Measurements from ENCODE around the gene GDPD3. TPM values are rescaled to one million over a fixed set of nuclear protein-coding genes. Genes with fewer than 3 reads are reported as not detected.
A peak's percentile ranks its signal among the peaks of the same experiment; 100 is the strongest.
"Not testable (repeated sequence)": the region's sequence is repeated elsewhere in the genome, so short reads cannot be mapped to it uniquely, and the experiment has no call there.

GDPD3 gene
- total RNA-seq, 1 donor from 2014 or later = 0.24 TPM

DNA sequence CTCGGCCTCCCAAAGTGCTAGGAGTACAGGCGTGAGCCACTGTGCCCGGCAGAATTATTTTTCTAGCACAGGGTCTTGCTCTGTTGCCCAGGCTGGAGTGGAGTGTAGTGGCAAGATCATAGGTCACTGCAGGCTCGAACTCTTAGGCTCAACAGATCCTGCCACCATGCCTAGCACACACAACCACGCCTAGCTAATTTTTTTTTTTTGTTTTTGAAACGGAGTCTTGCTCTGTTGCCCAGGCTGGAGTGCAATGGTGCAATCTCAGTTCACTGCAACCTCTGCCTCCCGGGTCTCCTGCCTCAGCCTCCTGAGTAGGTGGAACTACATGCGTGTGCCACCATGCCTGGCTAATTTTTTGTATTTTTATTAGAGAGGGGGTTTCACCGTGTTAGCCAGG is 12.4 kb upstream of the GDPD3 start:
- DNase-seq (ENCODE audit: low read depth) = not testable (repeated sequence)

DNA sequence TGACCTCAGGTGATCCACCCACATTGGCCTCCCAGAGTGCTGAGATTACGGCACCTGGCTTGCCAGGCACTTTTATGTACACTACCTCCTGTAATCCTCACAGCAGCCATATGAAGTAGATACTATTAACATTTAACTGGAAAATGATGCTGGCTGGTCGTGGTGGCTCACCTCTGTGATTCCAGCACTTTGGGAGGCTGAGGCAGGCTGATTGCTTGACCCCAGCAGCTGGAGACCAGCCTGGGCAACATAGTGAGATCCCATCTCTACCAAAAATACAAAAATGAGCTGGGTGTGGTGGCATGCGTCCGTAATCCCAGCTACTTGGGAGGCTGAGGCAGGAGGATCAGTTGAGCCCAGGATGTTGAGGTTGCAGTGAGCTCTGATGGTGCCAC is 11.6 kb upstream of the GDPD3 start:
- no peak for DNase-seq (ENCODE audit: low read depth)

DNA sequence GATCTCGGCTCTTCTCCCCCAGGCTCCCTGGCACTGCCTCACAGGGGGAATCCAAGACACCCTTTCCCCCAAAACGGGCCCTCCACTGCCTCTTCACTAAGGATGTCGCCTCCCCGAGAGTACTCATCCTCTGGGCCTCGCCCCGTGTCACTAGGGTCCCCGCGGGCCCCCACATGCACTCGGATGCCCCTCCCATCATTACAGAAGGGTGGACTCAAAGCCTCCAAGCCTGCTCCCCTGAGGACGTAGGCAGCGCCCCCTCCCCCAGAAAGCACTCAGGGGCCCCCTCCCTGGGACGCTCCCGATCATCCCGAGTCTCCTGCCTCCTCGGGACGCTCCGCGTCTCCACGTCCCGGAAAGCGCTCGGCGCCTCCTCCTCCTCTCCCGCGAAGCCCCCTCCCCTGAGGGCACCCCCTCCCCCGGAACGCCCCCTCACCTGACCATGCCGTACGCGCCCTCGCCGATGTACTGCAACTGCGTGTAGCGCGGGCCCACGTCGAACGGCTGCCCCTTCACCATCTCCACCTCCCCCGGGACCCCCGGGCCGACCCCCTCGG is 9.3 kb upstream of the GDPD3 start:
- DNase-seq (ENCODE audit: low read depth) = no peak

DNA sequence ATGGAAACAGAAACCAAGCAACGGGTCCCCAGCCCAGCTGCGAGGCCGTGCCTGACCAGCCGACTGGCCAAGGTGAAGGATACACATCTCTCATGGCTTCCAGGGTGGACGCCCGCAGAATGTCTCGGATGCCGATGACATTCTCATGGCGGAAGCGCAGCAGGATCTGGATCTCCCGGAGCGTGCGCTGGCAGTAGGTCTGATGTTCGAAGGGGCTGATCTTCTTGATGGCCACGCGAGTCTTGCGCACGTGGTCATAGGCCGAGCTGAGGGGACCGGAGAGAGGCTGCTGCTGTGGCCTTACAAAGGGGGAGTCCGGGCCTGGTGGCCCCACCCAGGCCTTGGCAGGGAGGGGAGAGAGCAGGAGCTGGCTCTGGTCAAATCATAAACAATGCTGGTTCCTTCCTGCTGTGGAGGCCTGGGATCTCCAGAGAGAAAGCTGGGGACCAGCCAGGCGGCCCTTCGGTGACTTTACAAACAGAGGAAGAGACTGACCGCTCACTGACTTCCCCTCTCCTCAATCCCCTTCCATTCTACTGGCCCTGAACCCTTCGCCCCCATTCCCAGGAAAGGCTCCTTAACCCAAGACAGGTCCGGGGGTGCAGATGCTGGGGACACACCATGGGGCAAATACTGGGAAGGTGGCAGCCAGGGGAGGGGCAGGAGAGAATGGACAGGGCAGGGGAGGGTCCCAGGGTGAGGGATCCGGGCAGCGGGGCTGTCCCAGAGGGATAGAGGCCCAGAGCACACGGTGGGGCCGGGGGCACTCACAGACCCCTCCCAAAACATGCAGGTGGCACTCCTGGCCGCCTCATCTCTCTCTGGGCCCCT is 8.6 kb upstream of the GDPD3 start:
- no peak for DNase-seq (ENCODE audit: low read depth)

DNA sequence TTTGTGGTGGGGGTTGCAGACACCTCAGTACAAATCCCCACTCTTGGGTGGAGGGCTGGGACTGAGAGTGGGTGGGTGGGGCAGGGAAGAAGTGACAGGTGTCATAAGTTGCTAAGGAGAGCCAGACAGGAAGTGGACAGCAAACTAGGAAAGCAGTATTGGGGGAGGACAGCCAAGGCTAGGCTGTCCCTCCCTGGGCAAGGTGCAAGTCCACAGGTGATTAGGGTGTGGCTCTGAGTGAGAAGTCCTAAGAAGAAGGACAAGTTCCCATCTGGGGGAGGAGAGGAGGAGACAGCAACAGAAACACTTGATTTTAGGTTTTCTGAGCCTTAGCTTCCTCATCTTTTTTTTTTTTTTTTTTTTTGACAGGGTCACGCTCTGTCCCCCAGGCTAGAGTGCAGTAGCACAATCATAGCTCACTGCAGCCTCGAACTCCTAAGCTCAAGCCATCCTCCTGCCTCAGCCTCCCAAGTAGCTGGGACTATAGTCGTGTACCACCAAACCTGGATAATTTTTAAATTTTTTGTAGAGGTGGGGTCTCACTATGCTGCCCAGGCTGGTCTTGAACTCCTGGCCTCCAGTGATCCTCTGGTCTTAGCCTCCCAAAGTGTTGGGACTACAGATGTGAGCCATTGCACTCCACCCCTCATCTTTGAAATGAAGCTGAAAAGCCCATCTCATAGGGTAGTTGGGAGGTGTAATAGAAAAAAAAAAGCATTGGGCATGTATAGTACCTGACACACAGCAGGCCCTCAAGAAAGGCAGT is 7.2 kb upstream of the GDPD3 start:
- DNase-seq (ENCODE audit: low read depth) = no peak

DNA sequence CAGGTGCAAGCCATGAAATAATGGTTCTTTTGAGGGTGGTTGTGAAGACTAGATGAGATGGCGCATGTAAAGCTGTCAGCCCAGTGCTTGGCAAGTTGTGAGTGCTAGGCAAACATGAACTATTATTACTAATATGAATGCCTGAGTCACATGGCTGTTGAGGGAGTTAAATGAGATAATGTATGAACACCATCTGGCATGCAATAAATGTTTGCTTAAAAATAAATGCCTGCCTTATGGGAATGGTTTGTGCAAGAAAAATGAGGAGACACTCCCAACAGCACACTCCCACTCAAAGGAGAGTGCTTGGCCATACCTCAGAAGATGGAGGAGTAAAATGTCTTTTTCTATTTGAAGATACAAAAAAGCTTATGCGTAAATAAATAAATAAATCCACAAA is 6.1 kb upstream of the GDPD3 start:
- no peak for DNase-seq (ENCODE audit: low read depth)

DNA sequence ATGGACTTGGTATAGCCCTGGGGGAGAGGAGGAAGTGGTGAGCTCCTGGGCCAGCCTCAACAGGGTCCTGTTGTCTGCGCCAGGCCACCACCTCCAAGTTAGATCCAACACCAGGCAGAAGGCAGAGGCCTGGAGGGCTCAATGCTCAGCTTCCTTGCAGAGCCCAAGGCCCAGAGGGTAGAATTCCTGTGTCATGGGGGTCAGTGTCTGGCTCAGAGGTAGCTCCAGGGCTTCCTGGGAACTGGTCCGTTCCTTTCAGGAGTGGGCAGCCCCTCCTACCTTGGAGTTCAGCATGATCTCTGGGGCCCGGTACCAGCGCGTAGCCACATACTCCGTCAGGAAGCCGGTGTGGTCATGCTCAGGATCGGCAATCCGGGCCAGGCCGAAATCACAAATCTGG is 4.4 kb upstream of the GDPD3 start:
- no peak for DNase-seq (ENCODE audit: low read depth)

DNA sequence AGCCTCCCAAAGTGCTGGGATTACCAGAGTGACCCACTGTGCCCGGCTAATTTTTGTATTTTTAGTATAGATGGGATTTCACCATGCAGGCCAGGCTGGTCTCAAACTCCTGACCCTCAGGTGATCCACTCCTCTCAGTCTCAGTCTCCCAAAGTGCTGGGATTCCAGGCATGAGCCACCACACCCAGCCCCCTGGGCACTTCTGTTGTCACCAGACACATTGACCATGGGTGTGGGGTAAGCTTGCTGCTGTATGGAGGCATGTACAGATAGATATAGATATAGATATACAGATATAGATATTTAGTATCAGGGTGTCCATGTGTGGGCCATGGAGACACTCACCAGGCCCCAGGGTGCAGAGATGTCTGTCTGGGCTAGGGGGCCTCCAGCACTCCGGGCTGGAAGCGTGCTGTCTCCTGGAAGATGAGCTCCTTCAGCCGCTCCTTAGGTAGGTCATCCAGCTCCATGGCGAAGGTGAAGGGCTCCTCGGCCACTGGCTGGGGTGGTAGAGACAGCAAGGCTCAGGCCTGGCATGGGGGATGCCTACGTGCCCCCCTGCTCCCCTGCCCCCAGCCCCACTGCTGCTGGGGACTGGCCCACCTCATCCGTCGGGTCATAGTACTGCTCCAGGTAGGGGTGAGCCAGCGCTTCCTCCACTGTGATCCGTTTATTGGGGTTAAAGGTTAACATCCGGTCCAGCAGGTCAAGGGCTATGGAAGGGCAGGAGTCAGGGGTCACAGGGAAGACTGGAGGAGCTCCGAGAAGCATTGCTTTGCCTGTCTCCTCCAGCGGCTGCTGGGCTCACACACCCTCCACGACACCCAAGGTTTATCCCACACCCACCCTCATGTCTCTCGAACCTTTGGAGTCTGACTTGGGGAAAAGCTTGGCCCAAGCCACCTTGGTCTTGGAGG is 3.2 kb upstream of the GDPD3 start:
- no peak for DNase-seq (ENCODE audit: low read depth)

DNA sequence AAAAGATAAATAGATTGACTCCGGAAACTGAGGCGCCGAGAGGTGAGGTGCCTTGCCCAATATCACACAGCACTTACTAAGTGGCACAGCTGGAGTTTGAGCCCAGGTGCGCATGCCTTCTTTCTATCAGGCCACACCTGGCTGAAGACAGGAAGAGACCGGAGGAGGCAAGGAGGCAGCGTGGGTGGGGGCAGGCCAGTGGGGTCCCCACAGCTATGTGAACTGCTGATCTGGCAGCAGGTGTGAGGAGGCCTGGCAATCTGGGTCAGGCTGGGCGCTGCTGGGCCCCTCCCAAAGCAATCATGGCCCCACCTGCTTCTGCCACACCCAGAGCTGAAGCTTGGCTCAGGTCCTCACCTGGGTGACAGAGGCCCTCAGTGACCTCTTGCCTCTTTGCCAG is 1.9 kb upstream of the GDPD3 start:
- DNase-seq (ENCODE audit: low read depth) = no peak

DNA sequence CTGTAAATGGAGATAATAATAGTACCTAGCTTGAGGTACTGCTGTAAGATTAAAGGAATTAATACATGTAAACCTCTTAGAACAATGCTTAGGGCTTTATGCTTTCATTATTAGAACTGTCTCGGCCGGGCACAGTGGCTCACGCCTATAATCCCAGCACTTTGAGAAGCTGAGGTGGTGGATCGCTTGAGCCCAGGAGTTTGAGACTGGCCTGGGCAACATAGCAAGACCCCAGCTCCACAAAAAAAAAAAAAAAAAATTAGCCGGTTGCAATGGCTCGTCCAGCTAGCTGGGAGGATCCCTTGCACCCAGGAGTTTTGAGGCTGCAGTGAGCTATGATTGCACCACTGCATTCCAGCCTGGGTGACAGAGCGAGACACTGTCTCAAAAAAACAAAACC is 1.5 kb upstream of the GDPD3 start:
- not testable (repeated sequence) for DNase-seq (ENCODE audit: low read depth)

DNA sequence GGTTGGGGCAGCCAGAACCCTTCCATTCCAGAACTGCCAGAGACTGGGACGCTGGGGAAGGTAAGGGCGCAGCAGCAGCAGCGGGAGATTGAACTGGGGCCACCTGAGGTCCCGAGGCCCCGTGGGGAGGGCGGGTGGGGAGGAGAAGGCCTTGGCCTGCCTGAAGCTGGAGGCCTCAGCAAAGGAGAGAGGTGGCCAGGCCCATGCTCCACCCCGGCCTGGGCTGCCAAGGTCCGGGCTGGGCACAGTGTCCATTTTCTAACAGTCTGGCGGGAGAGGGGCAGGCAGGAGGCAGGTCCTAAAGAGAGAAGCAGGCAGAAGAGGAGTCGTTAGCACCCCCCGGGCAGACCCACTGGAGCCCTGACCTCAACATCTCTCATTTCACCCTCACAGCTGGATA is 1.1 kb upstream of the GDPD3 start:
- DNase-seq (ENCODE audit: low read depth) = no peak

DNA sequence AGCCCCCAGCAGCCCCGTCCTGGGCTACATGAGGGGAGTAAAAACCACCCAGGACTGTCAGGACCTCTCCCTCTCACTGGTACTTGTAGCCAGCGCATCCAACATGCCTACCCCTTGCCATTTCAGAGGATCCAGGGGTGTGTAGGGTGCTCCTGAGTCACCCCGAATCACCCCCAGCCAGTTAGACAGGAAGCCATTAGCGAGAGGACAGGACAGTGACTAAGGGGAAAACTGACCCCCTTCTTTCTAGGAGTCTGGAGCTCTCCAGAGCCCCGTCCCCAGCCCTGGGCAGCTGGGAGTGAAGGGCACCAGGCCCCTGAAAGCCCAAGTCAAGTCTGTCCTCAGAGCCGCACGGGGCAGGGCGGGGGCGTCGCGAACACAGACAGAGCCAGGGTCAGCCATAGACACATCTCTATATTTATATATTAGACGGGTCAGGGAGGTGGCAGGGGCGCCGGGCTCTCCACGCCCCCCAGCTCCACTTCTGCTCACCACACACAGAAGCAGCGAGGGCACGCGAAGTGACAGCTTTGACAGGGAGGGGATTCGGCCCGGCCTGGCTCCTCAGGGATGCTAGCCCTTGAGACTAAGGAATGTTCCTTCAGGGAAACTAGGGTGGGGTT is 485 bp upstream of the GDPD3 start:
- no peak for DNase-seq (ENCODE audit: low read depth)

DNA sequence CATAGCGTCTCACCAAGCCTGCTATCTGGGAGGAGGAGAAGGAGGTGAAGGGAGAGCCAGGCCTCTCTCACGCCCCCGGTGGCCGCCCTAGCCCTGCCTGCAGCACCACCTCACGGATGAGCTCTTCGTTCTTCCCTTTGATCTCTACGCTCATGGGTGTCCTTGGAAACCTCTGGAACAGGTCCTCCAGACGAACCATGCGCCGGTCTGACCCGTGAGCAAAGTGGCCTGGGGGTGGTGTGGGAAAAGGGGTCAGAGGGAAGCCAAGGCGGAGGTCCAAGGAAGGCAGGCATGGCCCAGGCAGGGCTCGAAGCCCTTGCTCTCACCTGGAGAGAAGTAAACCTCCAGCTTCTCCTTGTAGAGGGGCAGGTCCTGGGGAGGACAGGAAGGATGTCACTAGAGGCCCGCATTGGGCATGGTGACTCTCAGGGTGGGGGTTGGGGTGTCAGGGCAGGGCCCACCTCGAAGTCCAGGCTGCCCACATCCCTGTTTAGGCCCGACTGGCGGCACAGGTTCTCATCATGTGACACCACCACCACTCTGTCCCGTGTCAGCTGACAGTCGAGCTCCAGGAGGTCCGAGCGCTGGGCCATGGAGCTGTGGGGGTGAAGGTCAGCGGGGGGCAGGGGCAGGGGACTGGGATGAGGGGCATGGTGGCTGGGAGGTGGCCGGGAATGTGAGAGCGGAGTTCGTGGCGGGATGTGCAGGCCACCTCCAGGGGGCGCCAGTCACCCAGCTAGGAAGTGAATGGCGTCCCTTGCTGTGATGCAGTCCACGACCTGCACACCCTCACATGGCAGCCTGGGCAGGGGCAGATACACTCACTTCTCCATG is 923 bp downstream of the GDPD3 start:
- DNase-seq (ENCODE audit: low read depth) = no peak

DNA sequence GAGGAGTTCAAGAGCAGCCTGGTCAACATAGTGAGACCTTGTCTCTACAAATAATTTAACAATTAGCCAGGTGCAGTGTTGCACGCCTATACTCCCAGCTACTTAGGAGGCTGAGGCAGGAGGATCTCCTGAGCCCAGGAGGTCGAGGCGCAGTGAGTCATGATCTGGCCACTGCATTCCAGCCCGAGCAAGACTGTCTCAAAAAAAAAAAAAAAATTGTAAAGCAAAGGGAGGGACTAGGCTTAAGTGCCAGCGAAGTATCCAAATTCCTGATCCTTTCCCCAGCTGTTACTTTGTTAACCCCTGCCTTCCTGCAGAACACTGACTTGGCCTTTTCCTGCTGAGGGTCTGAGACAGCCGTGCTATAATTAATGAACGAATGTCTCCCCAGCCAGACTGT is 2.7 kb downstream of the GDPD3 start:
- DNase-seq (ENCODE audit: low read depth) = peak; percentile 54

DNA sequence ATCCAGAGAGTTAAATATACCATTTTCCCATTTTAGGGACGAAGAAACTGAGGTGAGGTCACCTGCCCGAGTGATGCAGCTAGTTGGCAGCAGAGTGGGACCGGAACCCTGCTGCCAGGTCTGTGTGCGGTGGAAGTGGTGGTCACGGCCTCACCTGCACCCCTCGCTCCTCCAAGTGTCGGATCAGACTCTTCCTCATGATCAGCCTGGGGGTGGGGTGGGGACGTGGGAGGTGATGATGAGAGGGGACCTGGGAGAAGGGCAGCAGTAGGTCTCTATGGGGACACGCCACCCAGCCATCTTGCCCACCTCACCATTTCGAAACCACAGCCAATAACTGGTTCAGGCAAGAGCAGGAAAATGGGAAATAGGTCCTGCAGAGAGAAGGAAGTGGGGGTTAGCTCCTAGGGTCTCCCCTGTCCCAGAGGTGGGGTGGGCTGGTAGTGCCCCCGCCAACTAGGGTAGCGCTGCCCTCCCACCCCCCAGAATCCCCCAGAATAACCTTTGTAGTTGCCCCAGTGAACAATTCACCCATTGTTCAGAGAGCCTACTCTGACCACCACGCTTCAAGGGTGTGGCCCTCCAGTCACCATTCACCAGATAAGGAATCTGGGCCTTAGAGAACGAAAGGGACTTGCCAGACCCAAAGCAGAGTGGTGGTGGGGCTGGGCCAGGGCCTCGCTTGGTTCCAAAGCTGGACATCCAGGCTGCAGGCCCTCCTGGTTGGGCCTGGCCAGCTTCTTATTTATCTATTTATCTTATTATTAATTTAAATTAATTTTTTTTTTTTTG is 5.1 kb downstream of the GDPD3 start:
- no peak for DNase-seq (ENCODE audit: low read depth)

DNA sequence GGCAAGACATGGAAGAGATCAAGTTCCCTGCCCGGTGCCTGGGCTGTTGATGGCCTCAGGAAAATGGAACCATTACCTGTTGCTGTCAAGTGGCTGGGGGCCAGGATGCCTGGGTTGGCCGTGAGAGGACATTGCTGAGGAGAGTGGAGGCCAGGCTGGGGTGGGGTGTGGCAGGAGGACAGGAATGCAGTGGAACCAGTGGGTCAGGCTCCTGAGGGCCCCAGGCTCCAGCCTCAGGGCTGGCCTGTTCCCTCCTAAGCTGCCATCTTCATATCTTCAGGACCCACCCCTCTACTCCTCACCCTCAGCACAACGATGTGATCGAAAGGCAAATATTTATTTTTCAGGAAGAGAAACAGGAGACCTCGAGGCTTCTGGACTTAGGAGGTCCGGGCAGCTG is 8.8 kb downstream of the GDPD3 start:
- DNase-seq (ENCODE audit: low read depth) = no peak

DNA sequence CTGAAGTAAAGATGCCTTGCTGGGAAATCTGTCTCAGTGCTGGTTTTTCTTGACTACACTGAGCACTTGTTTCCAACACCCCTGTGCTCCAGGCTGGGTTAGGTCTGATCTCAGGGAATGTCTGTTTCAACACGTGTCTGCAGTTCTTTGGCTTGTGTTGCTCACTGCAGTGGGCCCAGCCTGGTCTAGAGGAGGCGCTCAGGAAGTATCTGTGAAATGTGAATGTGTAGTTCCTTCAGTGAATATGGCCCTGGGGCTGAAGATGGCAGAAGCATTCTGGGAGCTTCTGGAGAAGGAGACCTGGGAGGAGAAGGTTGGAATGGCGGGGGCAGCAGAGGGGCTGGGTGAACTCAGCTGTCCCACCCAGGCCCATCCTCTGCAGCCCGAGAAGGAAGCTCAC is 9.2 kb downstream of the GDPD3 start:
- no peak for DNase-seq (ENCODE audit: low read depth)

DNA sequence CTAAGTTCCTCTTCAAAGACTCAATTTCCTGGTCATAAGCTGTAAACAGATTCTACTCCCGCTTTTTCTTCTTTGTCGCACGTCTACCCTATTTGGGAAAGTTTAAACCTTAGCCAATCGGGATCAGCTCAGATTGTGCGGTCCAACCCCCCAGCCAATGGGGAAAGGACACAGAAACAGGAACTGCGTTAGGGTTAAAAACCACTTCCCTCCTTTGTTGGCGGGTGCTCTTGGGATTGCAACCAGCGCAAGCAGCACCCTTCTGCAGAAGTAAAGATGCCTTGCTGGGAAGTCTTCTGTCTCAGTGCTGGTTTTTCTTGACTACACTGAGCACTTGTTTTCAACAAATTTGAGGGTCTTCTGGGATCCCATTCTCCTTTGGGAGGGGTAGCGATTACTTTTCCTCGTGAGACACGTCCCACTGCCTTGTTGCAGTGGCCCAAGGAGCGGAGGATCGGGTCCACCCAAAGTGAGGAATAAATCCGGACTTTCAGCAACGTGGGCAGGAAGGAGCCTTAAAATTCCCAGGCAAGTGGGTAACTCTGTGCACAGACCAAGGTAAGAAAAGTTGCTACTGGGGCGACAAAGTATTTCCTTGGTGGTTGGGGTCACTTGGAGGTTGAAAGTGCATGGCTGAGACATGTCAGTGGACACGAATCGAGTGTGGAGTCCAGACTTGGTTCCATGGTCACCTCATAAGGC is 16.3 kb downstream of the GDPD3 start:
- DNase-seq (ENCODE audit: low read depth) = no peak

Data from myocyte (in vitro differentiated cells).